GM19468 (cell line): ENCODE data around the gene IQSEC1.
A peak's percentile ranks its signal among the peaks of the same experiment; 100 is the strongest.

ENCODE experiments used
- ATAC-seq: cut with Tn5 transposase; IDR thresholded peaks from one replicate; pipeline ENCODE4 v1.9.1; 2021; ENCODE audit warnings: mild to moderate bottlenecking, moderate library complexity, moderate number of reproducible peaks; ENCODE audit not compliant: unreplicated experiment; ENCODE audit errors: extremely low read depth

IQSEC1 gene

DNA sequence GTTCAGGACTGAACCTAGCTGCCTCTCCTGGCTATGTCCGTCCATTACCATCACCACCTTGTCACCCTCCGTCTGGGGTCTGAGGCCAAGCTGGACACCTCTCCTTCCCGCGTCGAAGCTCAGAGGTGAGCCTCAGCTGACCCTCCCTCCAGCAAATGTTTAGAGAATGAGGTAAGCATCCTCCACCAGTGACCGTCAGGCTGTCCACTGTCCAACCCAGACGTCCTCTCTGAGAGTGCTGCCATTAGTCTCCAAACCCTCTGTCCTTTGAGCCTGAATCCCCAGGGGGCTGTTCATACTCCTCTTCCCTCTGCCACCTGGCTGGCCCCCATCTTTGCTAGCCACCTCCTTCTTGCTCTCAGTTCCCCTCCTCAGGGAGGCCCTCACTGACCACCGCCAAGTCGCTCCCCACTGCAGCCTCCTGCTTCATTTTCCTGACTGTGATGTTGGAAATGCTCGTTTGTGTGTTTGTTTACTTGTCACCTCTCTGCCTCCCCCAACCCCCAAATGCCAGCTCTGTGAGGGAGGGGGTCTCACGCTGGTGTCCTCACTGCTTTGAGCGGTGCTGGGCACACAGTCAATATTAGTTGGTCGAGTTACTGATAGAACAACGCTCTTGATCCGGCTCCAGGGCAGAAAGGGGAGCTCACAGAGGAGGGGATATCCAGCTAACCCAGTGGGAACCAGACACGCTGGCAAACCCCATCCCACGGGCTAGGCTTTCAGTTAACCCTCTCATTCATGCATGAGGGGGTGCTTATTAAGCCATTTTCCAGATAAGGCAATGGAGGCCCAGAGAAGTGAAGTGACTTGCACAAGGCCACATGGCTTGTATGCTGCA, 64.9 kb downstream of the IQSEC1 start:
- no peak for ATAC-seq

DNA sequence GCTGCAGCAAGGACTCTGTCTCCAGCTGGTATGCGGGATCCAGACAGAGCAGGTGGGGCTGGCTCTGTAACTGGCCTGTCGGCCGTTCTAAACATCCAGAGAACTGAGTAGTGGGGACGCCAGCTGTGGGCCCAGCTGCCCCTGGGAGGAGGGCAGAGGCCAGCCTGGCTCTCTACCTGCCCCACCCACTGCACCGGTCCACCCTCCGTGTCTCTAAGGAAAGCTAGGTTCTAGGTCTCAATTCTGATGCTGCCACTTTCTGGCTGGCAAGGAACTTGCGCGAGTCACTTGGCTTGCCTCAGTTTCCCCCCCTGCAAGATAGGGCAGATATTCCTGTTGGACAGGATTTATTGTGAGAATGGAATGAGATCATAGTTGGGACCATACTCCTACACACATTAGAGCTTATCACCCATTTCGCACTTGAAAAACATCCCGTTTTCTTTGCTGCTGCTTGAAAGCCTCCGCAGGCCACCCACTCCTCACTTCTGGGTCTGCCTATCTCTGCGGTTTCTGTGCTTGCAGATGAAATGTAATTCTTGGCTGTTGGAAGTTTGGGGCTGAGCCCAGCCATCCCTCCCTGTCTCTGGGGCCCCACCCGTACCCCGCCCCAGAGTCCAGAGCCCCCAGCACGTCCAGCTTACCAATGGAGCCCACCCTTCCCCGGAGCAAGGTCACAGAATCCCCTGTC, 65.8 kb downstream of the IQSEC1 start:
- no peak for ATAC-seq

DNA sequence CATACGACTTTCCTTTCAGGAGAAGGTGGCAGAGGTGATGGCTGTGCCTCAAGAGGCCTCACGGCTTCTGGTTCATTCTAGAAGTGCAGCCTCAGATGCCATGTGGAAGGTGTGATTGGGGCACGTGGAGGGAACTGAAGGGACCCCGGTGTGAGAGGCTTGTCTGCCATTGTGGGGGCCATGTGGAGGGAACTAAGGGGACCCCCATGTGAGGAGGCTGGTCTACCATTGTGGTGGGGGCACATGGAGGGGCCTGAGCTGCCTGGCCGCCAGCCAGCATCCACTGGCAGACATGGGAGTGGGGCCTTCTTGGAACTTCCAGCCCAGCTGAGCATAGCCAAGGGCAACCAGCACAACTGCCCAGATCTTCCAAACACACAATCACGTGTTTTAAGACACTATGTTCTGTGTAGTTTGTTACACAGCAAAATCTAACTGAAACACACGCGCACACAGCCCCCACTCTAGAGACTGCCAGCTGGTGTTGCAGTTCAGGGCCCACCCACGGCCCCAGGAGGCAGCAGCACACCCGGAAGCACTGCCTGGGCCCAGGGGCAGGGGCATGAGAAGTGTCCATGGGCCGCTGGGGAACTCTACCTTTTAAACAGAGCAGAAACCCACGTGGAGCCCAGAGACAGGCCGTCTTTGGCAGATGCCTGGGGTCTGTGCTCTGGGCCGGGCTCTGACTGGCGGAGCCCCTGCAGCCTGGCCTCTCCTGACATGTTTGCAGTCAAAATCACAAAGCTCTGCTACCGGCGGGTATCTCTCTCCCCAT, 66.8 kb downstream of the IQSEC1 start:
- ATAC-seq, result no peak

DNA sequence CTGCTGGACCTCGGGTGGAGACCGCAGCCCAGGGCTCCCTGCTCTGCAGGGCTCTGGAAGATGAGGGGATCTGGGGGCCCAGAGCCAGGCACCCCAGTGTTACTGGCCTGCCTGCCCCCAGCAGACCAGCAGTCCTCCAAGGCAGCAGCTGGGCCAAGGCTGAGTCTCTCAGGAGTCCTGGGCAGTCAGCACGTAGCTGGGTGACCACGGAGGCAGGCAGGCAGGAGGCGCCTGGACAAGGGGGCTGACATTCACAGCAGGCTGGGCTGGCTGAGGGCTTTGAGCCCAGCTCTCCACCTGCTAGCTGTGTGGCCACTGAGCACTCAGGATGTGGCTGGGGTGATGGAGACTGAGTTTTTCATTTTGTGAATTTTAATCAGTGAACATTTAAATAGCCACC, 67.9 kb downstream of the IQSEC1 start:
- ATAC-seq, result no peak

DNA sequence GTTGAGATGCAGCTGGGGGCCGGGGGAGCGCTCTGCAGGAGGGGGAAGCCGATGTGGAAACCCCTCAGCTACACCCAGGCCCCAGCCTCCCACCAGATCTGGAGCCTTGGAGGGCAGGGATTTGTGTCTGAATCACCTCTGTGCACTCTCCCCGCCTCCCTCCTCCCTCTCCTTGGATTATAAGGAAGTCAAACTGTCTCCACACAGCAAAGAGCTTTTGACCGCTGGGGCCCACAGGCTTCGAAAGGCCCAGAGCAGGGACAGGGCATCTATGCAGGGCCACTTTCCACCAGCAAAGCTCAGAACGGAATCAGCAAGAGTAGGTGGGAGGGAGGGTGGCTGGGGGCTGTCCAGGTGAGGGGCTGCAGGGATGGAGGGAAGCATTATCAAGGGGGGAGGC, 68.9 kb downstream of the IQSEC1 start:
- no peak for ATAC-seq

DNA sequence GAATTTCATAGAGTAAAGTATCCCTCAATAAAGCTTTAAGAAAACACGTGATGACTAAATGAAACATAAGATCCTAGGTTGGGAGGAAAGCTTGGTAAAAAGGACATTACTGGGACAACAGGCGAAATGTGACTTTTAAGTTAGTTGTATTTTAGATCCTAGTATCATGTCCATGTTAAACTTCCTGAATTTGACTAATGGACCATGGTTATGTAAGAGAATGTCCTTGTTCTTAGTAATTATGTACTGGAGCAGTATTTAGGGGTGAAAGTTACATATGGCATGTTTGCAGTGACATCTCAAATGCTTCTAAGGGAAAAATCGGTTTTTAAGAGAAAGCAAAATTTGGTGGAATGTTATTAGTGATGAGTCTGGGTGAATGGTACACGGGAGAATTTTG, 69.6 kb downstream of the IQSEC1 start:
- ATAC-seq, result no peak

DNA sequence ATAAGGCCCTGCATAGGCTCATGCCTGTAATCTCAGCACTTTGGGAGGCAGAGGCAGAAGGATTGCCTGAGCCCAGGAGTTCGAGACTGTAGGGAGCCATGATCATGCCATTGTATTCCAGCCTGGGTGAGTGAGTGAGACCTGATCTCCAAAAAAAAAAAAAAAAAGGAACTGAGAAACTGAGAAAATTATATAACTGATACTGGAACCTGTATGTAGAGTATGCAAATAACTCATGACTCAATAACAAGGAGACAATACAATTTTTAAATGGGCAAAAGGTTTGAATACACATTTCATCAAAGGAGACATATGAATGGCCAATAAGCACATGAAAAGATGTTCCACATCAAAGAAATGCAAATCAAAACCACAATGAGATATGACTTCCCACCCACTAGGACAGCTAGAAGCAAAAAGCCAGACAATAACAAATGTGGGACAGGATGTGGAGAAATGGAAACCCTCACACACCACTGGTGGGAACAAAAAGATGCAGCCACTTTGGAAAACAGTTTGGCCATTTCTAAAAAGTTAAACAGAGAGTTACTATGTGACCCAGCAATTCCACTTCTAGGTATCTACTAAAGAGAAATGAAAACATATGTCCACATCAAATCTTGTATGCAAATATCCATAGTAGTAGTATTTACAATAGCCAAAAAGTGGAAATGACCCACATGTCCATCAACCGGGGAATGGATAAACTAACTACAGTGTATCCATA, 70.7 kb downstream of the IQSEC1 start:
- ATAC-seq, result peak; percentile 81

DNA sequence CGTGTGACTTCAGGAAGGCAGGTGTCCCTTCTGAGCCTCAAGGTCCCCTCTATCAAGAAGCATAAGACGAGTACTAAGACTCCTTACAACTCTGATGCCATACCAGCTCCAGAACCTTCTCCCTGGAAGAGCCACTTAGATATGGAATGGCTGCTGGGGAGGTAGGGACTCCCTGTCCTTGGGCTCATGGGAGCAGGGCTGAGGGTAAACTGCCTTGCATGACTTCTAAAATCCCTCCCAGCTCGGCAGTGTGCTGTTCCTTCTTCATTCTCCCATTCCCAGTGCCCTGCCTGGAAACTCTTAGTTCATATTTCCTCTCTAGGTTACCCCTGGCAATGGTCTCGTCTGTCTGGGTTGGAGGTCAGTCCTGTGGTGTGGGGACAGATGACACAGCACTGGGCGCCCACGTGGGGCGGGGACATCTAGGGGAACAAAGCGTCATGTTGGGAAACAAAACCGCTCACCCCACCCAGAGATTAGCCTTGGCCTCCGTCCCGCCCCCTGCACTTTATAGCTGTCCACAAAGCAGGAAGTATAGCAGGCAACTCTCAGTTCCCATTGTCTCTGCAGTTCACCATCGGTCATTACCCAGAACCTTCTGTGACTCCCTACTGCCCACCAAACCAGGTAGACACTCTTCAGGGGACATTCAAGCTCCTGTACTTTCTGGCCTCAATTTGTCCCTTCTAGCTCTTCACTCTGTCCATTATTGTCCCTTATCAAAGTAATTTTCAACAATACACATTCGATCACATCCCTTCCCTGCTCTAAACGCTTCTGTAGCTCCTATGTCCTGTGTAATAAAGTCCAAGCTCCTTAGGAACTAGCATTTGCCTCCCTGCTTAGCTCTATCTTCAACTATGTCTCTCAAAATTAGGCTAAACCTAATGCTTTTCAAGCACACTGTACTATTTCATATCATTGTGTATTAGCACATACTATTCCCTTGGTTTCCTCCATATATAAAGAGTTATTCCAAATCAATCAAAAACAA, 73.8 kb downstream of the IQSEC1 start:
- ATAC-seq, result no peak

DNA sequence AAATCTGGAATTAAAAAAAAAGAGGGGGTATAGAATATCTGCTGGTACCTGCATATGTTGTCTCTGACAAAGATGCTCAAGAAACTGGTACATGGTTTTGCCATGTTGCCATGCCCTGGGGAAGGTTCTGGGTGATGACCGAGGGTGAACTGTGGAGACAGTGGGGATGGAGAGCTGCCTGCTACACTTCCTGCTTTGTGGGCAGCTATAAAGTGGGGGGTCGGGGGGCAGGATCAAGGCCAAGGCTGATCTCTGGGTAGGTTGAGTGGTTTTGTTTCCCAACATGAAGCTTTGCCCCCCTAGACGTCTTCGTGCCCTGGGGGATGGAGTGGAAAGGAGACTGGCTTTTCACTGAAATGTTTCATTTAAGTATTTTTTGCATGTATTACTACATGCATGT, 74.6 kb downstream of the IQSEC1 start:
- no peak for ATAC-seq

DNA sequence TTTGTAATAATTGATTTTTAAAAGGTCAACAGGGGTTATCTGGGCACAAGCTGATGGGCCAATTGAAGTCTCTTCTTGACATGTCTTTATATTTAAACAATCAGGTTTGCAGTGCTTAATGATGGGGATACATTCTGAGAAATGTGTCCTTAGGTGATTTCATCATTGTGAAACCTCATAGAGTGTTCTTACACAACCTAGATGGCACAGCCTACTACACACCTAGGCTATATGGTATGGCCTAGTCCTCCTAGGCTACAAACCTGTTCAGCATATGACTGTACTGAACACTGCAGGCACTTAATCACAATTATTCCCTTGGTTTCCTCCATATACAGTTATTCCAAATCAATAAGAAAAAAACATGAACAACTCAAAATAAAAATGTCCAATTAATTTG, 75.8 kb downstream of the IQSEC1 start:
- ATAC-seq, result no peak

DNA sequence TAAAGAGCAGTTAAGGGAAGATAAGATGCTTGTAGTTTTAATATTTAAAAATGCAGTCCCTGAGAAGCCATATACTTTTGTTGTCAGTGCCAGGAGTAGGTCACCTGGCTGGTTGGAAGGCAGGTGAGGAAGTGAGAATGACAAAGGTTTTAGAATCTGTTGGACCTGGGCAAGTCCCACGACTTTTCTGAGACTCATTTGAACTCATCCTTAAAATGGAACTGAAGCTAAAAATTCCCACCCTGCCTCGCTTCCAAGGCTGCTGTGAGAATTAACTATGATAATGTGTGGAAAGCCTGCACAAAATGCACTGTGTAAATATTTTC, 77.1 kb downstream of the IQSEC1 start:
- no peak for ATAC-seq

DNA sequence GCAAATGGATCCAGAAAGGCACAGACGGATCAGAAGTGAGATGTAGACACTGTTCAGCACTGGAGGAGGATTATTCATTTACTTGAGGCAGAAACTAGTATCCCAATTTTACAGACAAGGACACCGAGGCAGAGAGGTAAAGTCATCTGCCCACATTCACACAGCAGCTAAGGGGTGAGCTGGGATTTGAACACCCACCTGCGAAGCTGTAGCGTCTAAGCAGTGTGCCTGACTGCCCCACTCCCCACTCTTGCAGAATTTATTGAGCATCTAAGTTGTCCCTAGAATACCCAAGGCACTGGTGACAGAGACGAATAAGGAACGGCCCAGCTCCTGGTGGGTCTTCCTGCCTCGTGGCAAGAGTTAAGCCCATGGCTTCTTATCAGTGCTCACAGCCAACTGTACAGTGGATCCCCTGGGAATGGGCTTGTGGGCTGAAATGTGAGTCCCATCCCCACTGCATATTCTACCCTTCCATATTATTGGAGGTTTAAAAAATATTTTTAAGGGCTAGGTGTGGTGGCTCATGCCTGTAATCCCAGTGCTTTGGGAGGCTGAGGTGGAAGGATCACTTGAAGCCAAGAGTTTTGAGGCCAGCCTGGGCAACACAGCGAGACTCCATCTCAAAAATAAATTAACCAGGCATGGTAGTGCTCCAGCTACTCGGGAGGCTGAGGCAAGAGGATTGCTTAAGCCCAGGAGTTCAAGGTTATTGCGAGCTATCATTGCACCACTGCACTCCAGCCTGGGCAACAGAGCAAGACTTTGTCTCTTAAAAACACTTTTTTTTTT, 77.6 kb downstream of the IQSEC1 start:
- ATAC-seq, result no peak

DNA sequence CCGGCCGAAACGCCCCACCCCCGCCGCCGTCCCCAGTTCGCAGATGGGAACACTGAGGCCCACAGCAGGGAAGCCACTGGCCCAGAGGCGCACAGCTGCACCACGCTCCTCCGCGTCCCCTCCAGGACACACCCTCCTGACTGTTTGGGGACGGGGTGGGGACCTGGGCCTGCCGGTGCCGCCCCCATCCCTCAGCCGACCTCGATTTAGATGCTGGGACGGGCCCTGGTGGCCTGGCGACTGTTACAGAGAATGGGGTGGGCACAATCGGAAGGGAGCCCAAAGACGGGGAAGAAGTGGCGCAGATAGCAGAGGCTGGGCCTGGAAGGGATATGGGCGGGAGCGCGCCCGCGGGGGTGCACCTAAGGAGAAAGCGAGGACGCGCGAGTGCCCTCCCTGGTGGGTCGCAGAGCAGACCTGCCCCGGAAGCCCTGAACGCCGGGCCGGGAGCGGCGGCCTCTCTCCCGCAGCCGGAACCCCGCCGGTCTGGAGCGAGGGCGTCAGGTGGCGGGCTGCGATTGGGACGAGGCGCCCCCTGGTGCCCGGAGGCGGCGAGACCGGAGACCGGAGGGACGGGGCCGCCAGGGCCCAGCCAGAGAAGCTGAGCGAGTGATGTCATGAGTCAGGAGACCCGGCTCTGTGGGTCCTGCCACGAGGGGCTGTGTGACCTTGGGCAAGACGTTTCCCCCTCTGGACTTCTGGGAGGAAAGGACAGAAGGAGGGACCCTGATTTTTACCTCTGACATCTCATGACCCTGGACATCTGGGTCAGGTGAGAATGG, 78.4 kb downstream of the IQSEC1 start:
- ATAC-seq, result no peak

DNA sequence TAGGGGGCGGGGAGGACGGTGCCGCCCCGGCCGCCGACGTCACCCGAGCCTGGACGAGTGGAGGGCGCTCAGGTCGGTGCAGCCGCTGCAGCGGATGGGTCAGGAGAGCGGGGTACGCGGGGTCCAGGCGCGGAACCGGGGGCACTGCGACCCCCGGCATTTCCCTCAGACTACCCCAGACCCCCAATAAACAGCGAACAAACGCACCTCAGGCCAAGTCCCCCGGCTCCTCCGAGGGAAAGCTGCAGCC, 78.9 kb downstream of the IQSEC1 start:
- no peak for ATAC-seq

DNA sequence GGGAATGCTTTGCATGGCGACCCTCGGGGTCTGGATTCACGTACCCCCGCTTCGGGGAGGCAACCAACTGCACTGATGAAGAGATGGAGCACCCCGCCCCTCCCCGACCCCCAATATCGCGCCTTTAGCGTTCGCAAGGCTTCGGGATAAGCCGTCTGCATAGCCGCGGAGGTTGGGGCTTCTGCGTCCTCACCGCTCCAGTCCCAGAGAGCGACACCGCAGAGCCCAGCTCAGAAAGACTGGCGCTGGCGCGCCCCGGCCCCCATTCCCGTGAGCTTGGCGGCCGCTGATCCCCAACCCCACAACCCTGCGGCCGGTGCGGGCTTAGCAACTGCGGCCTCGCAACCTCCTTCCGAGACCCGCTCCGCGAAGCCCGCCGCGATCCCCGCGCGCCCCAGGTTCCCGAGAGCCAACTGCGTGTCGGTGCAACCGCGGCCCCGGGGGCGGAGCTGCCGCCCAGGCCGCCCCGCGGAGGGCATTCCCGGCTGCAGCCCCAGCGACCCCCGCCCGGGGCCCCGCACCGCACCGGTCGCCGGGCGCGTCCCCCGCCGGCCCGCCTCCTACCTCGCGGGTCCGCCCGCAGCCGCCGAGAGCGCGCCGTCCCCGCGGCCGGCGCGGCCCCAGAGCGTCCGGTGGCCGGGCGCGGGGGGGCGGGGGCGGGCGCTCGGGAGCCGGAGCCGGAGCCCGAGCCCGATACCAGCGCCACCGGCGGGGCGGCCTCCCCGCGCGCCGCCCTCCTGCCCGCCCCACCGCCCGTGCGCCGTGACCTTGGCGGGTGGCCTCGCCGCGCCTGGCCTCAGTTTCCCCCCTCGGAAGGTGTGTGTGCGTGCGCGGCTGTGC, 79.5 kb downstream of the IQSEC1 start:
- no peak for ATAC-seq

DNA sequence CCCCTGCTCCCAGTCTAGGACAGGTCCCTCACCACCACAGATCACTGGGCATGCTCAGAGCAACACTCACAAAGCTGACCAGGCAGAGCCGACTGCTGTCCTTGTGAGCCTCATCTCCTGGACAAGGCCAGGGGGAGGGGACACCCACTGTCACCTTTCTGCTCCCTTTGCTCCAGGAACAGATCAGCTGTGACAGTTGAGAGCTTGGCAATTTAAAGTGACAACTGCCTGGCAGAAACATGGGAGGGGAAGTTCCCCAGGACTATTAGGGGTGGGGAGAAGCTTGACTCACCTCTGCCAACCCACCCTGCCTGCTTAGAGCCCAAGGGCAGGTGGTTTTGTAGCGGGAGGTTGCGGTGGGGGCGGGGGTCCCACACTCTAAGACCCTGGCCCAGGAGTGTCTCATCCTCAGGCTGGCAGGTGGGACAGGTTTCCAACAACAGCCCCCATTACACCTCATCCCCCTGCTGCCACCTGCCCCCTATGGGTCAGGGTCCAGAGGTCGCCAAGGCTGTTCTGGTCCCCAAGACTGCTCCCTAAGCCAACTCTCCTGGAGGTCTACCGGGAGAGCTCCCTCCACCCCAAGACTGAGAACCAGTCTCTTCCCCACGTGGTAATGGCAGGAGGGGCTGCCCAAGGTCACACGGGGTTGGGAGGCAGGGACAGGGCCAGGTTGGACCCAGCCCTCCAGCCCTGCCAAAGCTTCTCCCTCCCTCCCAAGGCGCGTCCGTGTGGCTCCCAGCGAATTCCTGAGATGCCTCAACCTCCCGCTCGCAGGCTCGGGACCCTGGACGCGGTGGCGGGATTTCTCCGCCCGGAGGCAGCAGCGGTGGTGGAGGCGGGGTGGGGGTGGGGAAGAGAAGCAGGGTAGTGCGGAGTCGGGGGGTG, 80.4 kb downstream of the IQSEC1 start:
- no peak for ATAC-seq
